HUES48 (cell line): ENCODE results near the gene CCDC27.
"Not testable (repeated sequence)": the region's sequence is repeated elsewhere in the genome, so short reads cannot be mapped to it uniquely, and the experiment has no call there.

ENCODE experiments used
- H3K27ac ChIP-seq: one replicate; pipeline ENCODE4 v1.7.0; 2013; ENCODE audit warnings: low read depth, low read length, inconsistent platforms
- H3K27me3 ChIP-seq: 2 replicates; pipeline ENCODE4 v1.6.1; 2013; ENCODE audit warnings: mild to moderate bottlenecking, low read length; ENCODE audit not compliant: control insufficient read depth, insufficient read depth
- H3K36me3 ChIP-seq: 2 replicates; pipeline ENCODE4 v1.6.1; 2013; ENCODE audit warnings: low read length; ENCODE audit not compliant: control insufficient read depth, insufficient read depth
- H3K4me1 ChIP-seq: 2 replicates; pipeline ENCODE4 v1.6.1; 2013; ENCODE audit warnings: mild to moderate bottlenecking, low read length; ENCODE audit not compliant: control insufficient read depth, insufficient read depth
- H3K4me3 ChIP-seq: 2 replicates; pipeline ENCODE4 v1.5.1; 2013; ENCODE audit warnings: mild to moderate bottlenecking, low read depth, low read length
- H3K9ac ChIP-seq: 2 replicates; pipeline ENCODE4 v1.6.1; 2013; ENCODE audit warnings: mild to moderate bottlenecking, low read depth, low read length, moderate library complexity
- H3K9me3 ChIP-seq: 2 replicates; pipeline ENCODE4 v1.6.1; 2013; ENCODE audit warnings: low read length; ENCODE audit not compliant: control insufficient read depth, insufficient read depth

Gene CCDC27

GRCh38 chr1:3721955-3722465 is 30.2 kb upstream of the CCDC27 start:
- Histone ChIP-seq H3K9ac (no peak overlapping the region), H3K4me3 (no peak overlapping the region), H3K27ac (no peak overlapping the region), H3K36me3 (no peaks in the 10 kb centered on the region), H3K4me1 (no peaks in the 10 kb centered on the region; the same call in 1 of the 2 replicates), H3K27me3 (peaks cover 6% of the 10 kb centered on the region), H3K9me3 (no peaks in the 10 kb centered on the region)

DNA sequence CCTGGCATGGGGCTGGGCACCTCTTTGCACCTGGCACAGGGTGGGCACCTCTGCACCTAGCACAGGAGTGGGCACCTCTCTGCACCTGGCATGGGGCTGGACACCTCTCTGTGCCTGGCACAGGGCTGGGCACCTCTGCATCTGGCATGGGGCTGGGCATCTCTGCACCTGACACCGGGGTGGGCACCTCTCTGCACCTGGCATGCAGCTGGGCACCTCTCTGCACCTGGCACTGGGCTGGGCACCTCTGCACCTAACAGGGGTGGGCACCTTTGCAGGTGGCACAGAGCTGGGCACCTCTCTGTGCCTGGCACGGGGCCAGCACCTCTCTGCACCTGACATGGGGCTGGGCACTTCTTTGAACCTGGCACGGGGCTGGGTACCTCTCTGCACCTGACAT is 29.4 kb upstream of the CCDC27 start:
- Histone ChIP-seq H3K9ac (no peak overlapping the region), H3K4me3 (no peak overlapping the region), H3K27me3 (peaks cover 6% of the 10 kb centered on the region), H3K9me3 (no peaks in the 10 kb centered on the region), H3K36me3 (no peaks in the 10 kb centered on the region), H3K4me1 (no peaks in the 10 kb centered on the region; the same call in 1 of the 2 replicates), H3K27ac (no peak overlapping the region)

- H3K4me3 ChIP-seq, H3K4me1 ChIP-seq: not testable (repeated sequence)
Measured at GRCh38 chr1:3724416-3725030, 27.7 kb upstream of the CCDC27 start.

DNA sequence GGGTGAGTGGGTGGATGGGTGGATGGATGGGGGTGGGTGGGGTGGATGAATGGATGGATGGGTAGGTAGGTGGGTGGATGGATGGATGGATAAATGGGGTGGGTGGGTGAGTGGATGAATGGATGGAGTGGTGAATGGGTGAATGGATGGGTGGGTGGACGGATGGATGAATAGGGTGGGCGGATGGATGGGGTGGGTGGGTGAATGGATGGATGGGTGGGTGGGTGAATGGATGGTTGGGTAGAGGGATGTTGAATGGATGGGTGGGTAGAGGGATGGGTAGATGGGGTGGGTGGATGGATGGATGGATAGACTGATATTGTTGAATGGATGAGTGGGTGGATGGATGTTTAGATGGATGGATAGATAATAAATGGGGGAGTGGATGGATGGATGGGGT is 26.9 kb upstream of the CCDC27 start:
- no peaks in the 10 kb centered on the region for H3K4me1 ChIP-seq
- no peak overlapping the region for H3K27ac ChIP-seq
- no peaks in the 10 kb centered on the region for H3K9me3 ChIP-seq
- H3K27me3 ChIP-seq = peaks cover 10% of the 10 kb centered on the region
- H3K4me3 ChIP-seq = no peak overlapping the region
- no peaks in the 10 kb centered on the region for H3K36me3 ChIP-seq
- H3K9ac ChIP-seq = no peak overlapping the region

More at GRCh38 chr1:3724416-3725030, 27.7 kb upstream of the CCDC27 start:
- H3K36me3 ChIP-seq, H3K9me3 ChIP-seq, H3K9ac ChIP-seq, H3K27ac ChIP-seq, H3K27me3 ChIP-seq: not testable (repeated sequence)

DNA sequence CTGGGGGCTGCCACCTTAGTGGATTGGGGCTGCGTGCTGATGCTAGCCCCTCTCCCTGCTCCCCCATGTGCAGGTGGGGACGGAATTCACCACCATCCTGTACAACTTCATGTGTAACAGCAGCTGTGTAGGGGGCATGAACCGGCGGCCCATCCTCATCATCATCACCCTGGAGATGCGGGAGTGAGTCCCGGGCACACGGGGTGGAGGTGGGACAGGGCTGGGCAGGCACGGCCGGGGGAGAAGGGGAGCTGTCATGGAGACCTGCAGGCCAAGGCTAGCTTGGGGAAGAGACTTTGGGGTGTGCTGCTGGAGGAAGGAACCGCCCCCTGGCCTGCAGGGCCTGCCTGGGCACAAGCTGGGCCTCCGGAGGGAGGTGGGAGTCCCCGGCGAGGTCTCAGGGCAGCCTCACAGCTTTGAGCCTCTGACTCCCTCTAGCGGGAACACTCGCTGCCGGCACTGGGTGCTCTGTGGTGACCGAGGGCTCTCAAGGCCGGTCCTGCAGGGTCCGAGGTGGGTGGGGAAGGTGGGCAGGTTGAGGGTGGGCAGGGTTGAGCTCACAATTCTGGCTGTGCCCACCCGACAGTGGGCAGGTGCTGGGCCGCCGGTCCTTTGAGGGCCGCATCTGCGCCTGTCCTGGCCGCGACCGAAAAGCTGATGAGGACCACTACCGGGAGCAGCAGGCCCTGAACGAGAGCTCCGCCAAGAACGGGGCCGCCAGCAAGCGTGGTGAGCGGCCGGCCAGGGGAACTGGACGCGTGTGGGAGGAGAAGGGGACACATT is 25.0 kb upstream of the CCDC27 start:
- Histone ChIP-seq H3K9me3 (no peaks in the 10 kb centered on the region), H3K9ac (no peak overlapping the region), H3K27ac (no peak overlapping the region), H3K36me3 (no peaks in the 10 kb centered on the region), H3K4me3 (no peak overlapping the region), H3K27me3 (0 out of 2 replicates have a peak, but pooled peaks cover 4% of the 10 kb centered on the region), H3K4me1 (no peaks in the 10 kb centered on the region)

DNA sequence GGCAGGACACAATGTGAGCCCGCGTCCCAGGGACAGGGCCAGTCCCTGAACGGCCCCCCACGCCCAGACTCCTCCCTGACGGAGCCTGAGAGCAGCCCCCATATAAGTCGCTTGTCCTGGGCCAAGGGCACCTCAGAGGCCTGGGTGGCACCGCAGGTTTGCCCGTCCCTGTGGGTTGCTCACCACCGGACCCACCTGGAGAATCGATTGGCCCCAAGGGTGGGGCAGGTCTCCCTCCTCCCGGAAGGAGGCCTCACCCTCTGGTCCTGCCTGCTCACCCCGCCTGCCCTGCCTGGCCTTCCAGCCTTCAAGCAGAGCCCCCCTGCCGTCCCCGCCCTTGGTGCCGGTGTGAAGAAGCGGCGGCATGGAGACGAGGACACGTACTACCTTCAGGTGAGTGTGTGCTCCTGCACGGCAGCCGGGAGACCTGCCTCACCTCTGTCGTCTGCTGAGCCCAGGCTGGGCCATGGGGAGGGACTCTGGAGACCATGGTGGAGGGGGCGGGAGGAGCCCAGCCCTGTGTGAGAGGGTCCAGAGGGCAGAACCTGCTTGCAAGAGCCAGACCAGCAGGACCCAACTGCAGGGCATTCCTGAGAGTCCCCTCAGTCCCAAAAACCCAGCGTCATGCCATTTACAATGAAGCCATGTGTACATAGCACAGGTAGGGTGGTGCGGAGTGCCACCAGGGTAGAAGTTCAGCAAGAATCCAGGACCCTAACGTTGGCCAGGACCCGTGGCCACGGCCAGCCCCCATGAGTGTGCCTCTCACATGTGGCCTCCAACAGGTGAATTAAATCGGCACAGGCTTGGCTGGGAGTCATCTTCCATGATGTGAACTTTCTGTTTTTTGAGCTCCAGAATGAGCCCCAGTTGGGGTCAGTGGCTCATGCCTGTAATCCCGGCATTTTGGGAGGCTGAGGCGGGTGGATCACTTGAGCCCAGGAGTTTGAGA is 24.1 kb upstream of the CCDC27 start:
- Histone ChIP-seq H3K27ac (no peak overlapping the region), H3K4me3 (no peak overlapping the region), H3K9ac (no peak overlapping the region), H3K4me1 (no peaks in the 10 kb centered on the region; the same call in 1 of the 2 replicates), H3K36me3 (no peaks in the 10 kb centered on the region), H3K27me3 (0 out of 2 replicates have a peak, but pooled peaks cover 4% of the 10 kb centered on the region), H3K9me3 (no peaks in the 10 kb centered on the region)

GRCh38 chr1:3729594-3730542 is 22.4 kb upstream of the CCDC27 start:
- Histone ChIP-seq H3K9ac (no peak overlapping the region), H3K36me3 (no peaks in the 10 kb centered on the region), H3K27ac (no peak overlapping the region), H3K4me3 (no peak overlapping the region), H3K4me1 (no peaks in the 10 kb centered on the region; the same call in 1 of the 2 replicates), H3K27me3 (0 out of 2 replicates have a peak, but pooled peaks cover 4% of the 10 kb centered on the region), H3K9me3 (no peaks in the 10 kb centered on the region)

- H3K36me3 ChIP-seq = peaks cover 3% of the 10 kb centered on the region; the same call in 1 of the 2 replicates
- H3K4me3 ChIP-seq = no peak overlapping the region
- H3K27me3 ChIP-seq = 0 out of 2 replicates have a peak, but pooled peaks cover 4% of the 10 kb centered on the region
- no peak overlapping the region for H3K9ac ChIP-seq
- H3K9me3 ChIP-seq = no peaks in the 10 kb centered on the region
- no peaks in the 10 kb centered on the region; the same call in 1 of the 2 replicates for H3K4me1 ChIP-seq
- H3K27ac ChIP-seq = no peak overlapping the region
Measured at GRCh38 chr1:3730543-3731247, 21.6 kb upstream of the CCDC27 start.

- H3K27ac ChIP-seq = no peak overlapping the region
- H3K4me3 ChIP-seq = no peak overlapping the region
- H3K27me3 ChIP-seq = 0 out of 2 replicates have a peak, but pooled peaks cover 4% of the 10 kb centered on the region
- no peak overlapping the region for H3K9ac ChIP-seq
- H3K9me3 ChIP-seq = no peaks in the 10 kb centered on the region
- no peaks in the 10 kb centered on the region; the same call in 1 of the 2 replicates for H3K4me1 ChIP-seq
- H3K36me3 ChIP-seq = peaks cover 14% of the 10 kb centered on the region
Measured at GRCh38 chr1:3731583-3732433, 20.4 kb upstream of the CCDC27 start.
